Measurements from ENCODE around the gene PLSCR3.

GRCh38 chr17:7432296-7432695 is 38.0 kb upstream of the PLSCR3 start:
- TF ChIP-seq, protein P1, sequence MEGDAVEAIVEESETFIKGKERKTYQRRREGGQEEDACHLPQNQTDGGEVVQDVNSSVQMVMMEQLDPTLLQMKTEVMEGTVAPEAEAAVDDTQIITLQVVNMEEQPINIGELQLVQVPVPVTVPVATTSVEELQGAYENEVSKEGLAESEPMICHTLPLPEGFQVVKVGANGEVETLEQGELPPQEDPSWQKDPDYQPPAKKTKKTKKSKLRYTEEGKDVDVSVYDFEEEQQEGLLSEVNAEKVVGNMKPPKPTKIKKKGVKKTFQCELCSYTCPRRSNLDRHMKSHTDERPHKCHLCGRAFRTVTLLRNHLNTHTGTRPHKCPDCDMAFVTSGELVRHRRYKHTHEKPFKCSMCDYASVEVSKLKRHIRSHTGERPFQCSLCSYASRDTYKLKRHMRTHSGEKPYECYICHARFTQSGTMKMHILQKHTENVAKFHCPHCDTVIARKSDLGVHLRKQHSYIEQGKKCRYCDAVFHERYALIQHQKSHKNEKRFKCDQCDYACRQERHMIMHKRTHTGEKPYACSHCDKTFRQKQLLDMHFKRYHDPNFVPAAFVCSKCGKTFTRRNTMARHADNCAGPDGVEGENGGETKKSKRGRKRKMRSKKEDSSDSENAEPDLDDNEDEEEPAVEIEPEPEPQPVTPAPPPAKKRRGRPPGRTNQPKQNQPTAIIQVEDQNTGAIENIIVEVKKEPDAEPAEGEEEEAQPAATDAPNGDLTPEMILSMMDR (IDR thresholded peaks at IDR 0.05): no peak
- TF ChIP-seq POLR2A (IDR thresholded peaks at IDR 0.05): no peak

Data from thyroid gland (tissue), 4 donors.